Ureter (tissue), 1 donor: ENCODE data around the gene PRIMA1. TPM values are rescaled to one million over a fixed set of nuclear protein-coding genes. Genes with fewer than 3 reads are reported as not detected.
"Not testable (repeated sequence)": the region's sequence is repeated elsewhere in the genome, so short reads cannot be mapped to it uniquely, and the experiment has no call there.

Experiments
- DNase-seq: peaks from one replicate; pipeline ENCODE4 v3.0.0-alpha.2; 2020; ENCODE audit warnings: low spot score
- total RNA-seq: library from RNA; stranded (reverse); gene quantifications from one replicate; pipeline ENCODE4 v1.2.4, GENCODE V29; 2023
- donor health status: DM: yes; HTN: yes; CAD: no.

The PRIMA1 gene, protein sequence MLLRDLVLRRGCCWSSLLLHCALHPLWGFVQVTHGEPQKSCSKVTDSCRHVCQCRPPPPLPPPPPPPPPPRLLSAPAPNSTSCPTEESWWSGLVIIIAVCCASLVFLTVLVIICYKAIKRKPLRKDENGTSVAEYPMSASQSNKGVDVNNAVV
- 5.9 TPM for total RNA-seq

DNA sequence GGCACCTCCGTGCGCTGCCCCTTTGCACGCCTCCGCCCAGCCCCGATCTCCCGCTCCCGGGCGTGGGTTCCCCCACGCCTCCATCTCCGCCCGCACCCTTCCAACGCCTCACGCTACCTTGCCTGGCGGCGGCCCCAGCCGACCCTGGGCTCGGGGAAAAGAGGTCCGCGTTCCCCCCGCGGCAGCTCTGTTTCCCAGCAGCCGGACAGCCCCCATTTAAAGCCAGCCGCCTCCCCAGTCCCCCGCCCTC, at the start of gene PRIMA1:
TSS of gene PRIMA1 (minus strand) at position 193 of the 250 bp plus-strand sequence. CDS start 767 bp downstream, outside the sequence.
- peak; percentile 51 for DNase-seq

DNA sequence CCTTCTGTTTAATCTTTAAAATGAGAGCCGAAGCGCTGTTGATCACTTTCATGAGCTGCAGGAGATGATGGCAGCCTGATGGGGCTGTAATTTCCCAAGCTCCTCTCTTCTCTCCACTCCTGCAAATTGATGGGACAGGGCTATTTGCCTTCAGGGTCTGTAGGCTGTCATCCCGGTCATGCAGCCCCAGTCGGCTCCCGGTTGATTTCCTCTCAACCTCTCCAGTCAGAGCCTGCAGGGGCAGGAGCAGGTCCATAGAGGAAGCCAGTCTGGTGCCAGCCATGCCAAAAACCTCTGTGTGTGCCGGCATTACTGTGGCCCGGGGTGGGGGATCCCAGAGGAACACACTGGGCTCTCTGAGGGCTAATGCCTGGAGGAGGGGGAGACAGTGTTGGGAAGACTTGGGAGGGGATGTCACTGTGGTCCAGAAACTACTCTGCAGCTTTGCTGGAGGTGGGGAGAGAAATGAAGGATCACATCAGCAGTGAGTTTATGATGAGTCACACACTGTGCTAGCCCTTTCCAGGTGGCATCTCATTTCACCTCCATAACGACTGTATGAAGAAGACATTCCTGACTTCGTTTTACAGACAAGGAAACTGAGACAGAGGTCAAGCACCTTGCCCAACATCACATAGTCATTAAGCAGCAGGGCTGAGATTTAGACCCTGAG, 46.5 kb upstream of the PRIMA1 start:
- DNase-seq, result no peak

DNA sequence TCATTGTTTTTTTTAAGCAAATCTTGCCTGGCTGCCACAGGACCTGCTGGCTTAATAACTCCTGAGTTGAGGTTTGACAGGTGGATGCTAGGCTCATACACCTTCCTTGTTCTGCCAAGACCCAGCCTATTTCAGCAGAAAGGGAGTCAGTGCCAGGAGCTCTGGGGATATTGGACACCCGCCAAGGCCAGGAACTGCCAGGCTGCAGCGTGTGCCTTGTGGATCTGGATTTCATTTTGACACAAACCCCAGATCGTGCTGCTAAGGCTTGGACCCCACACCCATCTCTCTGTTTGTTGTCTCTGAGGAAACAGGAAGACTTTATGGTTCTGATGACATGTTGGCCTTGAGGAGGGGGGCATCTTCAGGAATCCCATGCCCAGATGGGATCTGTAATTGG, 44.4 kb upstream of the PRIMA1 start:
- DNase-seq, result peak; percentile 47

DNA sequence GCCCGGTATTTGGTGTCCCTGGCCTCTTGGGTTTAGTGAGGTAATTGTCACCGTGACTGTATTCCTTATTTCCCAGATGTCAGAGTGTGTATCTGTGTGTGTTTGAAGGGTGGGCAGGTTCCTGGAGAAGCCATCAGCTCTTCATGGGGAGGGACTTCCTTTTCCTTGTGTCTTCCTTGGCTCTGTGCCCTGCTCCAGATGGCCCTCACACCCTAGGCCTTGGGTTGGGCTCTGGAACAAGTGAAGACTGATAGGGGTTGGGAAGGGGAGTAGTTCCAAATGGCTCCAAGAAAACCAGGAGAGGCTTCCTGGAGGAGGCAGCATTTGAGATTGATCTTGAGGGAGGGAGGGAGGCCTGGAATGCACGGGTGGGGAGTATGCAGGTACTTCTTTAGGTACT, 43.8 kb upstream of the PRIMA1 start:
- DNase-seq, result no peak

DNA sequence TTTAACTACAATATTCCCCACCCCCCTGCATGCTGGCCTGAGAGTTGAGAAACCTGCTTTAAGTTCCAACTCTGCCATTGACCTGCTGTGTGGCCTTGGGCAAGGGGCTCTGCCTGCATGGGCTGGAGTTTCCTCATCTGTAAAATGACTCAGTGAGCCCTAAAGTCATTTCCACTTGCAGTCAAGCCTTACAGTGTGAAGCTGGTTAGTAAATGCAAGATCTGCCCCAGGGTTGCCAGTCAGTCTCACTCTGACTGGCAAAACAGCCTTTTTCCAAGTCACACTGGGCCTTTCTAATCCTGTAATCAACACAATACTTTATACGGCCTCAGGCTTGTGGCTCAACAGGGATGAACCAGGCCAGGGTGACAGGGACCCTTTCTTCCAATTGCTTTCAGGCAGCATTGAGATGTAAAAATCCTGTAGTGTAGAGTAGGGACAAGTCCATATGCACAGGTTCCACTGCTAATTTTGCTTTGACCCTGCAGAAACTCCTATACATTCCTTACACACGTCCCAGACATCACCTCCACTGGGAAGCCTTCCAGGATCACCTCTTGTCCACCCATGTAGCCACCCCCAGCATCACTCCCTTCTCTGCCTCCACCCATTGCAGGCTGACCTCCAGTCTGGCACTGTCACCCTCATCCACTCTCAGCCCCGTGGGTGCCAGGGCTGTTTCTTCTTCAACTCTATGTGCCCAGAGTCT, 42.6 kb upstream of the PRIMA1 start:
- no peak for DNase-seq

DNA sequence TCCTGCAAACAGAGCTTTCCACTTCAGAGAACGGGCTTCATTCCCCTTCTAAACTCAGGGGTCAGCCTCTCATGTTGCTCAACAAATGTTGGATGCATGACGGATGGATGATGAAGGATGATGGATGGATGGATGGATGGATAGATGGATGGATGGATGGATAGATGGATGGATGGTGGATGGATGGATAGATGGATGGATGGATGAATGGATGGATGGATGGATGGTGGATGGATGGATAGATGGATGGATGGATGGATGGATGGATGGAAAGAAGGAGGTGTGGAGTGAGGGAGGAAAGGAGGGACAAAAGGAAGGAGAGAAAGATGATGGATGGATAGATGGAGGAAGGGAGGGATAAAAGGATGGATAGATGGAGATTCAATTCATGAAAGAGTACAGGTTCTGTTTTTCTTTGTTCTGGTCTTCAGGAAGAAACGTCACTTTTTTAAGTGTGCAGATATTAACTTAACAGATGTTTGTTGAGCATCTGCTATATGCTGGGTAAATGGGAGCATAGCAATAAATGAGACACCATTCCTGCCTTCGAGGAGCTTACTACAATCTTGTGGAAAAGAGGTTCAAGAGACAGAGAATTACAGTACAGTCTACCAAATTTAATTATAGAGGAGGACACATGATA, 41.7 kb upstream of the PRIMA1 start:
- DNase-seq, result no peak

DNA sequence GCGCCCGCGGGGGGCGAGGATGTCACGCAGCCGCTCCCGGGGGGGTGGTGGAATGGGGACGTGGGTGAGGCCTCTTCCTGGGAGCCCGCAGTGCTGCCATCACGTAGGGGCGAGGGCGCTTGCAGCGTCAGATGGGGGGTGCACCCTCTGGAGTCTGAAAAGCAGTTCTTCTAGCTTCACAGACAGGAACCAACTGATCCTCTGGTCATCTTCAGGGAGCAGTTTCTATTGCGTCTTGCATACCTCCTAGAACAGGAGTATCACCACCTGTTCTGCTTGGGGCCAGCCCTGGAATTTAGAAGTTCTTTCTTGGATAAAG, 36.9 kb upstream of the PRIMA1 start:
- no peak for DNase-seq

DNA sequence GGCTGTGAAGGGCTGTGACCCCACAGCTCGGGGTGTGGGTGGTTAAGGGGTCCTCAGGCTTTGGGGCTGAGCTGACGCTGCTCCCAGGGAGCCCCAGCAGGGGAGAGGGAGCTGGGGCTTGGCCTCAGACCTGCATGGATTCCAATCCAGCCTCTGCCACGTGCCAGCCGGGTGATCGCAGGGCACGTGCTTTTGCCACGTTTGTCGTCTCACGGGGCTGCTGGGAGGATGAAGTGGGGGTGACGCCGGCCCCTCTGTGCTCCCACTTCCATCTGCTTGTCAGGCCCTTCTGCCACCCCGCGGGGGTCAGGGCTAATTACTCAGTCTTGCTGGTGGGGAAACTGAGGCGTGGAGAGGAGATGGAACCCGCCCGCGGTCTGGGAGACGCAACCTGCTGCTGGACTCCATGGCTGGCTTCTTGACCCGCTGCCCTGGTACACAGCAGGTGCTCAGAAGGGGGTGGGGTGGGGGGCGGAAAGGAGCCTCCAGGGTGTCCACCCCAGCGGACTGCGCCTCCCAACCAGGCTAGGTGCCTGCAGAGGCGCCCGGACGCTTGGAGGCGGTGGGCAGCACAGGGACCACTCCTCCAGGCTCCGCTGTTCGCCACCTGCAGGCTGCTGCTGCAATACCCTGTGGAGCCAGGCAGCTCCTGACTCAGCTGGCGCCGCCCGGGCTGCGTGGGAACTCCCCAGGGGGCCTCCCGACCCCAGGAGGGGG, 36.4 kb upstream of the PRIMA1 start:
- no peak for DNase-seq

DNA sequence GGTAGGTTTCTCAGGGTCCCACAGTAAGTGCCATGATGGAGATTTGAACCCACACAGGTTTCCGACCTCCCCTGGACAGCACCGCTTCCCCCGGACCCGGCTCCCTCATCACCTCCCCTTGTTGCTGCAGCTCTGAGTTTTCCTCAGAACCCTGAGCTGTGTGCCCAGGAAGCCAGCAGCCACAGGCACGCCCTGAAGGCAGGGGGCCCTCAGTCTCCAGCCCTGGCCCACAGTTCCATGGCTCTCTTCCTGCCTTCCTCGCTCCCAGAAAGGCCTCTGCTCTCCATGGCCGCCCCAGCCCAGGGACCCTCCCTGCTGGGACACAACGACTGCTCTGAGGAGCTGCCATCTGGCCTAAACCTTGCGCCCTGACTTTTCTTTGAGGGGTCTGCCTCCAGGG, 35.8 kb upstream of the PRIMA1 start:
- DNase-seq, result no peak

DNA sequence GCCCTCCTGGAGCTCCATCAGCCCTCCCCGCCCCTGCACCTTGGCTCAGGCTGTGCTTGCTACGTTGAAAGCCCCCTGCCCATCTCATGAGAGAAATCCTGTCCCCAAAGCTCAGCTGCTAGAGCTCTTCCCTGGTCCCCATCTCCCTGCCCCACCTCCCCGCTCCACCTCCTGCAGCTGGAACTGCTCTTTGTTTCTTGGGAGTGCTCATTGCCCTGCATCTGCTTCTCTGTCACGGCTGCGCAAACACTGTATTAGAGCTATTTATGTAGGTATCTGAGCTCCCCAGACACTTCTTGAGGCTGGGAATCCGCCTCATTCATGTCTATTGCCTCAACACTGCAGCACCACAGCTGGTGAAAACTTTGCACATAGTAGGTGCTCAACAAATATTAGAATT, 32.8 kb upstream of the PRIMA1 start:
- no peak for DNase-seq

DNA sequence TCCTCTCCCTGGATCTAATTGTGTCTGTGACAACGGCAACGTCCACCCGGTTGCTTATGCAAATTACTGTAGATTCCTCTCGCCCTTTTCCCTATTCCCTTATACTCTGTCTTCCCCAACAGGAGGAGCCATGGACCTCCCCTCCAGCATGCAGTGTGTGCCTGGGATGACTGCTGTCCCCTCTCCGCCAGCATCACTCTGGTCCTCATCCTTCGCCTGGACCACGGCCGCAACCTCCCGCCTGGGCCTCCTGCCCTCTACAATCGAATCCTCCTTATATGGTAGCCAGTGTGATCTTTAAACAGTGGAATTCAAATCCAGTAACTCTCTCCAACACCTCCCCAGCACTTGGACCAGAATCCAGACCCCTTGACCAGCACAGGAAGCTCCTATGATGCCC, 30.6 kb upstream of the PRIMA1 start:
- no peak for DNase-seq

DNA sequence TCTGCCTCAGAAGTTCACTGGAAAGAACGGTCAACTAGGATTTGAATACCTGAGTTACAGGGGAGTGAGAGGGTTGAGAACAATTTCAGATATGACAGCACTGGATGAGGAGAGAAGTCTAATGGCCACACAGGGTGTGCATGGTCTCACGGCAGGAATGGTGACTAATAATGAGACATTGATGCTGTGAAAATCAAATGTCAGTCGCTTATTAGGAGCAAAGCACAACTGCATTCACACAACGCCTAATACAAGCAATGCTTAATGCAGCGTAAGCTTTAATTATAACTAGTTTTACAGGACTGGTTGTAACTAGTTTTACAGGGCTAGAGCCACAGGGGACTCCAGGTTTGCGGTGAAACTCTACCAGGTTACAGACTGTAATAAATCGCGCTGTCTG, 23.4 kb upstream of the PRIMA1 start:
- no peak for DNase-seq

DNA sequence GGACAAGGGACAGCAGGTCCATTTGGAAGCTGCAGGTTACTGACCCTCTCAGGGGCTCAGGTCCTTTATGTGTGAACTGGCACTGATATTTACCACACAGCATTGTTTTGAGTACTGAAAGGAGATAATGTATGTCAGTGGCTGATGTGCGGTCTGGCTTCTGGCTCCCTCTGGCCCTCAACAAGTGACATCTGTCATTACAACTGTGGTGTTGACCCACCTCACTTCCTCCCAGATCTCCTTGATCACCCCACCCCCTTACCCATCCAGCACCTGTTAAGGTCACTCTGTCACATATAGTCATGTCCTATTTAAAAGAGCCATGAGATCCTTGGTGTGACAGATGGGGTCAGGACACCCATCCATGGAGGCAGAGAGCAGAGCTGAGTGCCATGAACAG, 22.7 kb upstream of the PRIMA1 start:
- DNase-seq, result no peak

DNA sequence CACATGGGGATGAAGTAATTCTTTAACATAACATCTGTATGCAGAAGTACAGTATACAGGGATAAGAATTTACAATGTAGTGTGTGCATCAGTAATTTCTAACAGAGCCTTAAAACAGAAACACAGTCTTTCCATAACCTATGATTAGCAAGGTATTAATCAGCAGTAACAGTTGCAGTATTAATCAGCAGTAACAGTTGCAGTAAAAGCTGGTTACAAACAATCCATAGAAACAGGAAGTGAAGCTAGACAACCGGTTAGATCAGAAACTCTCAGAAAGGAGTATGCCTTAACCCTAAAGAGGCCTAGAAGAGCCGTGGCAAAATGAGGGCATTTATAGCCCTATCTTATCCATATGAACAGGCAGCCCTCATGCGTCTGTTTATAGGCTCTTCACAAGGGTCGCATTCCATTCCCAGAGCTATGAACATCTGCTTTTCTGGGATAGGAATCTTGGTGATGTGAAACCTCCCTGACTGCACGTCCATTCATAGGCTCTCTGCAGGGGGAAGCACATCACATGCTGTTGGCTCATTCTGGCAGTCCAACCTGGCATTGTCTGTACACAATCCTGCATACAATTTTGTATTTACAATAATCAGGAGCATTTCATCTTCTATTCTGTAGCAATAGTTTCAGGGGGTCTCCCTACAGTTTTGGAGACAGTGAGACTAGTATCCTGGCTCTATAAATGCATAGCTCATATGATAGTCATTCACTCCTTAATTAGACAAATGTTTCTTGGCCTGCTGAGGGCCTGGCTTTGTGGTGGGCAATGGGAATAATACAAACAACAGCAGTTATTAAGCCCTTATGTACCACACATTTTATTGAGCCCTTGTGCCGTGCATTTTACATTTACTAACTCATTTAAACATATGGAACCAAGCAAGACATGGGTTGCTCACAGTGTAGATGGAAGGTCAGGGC, 21.5 kb upstream of the PRIMA1 start:
- DNase-seq, result not testable (repeated sequence)

DNA sequence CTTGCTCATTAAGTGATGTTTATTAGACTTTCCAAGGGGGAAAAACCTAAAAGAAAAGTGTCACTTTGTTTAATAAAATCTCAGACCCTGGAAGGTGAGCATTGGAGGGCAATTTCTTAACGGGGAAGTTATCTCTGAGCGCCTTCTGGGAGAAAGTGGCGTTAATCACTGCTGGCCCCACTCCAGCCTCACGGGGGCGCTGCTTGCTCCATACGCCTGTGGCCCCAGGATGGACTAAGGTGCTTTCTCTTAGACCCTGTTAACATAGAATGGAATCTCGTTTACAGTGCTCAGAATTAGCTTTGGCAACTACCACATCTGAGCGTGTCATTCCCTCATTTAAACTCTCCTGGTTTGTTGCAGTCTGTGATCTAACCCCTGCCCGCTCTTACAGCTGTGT, 16.4 kb upstream of the PRIMA1 start:
- DNase-seq, result no peak

DNA sequence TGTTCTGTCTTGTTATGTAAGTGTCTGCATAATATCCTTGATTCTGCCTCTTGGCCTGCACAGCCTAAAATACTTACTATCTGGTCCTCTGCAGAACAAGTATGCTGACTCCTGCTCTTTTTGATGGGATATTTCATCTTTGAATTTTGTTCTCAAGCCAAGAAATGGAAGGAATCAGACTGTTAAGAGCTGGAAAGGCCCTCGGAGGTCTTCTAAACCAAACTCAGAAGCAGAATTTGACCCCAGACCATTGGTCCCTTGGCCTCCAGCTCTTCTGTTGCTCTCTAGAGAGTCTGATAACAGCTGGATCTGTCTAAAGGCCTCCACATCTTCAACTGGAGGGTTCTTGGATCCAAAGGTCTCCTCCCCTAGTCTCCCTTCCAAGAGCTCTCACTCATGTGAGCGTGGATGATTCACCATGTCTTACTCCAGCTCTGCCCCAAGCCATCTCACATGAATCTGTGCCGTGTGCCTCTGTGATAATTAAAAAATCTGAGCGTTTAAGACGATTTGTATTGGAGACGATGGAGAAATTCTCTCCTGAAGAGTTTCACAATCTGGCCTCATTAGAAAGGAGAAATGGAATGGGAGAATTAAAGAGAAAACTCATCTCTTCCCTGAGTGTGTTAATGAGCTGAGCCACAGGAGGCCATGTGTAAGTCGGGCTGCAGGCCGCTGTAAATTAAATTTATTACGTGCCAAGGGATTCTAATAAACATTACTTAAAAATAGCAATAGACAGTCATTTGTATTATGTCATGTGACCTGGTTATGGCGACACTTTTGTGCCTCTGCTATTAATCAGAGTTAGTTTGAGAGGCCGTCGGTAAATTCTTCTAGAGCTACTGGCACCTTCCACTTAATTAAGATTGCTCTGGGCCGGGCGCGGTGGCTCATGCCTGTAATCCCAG, 15.4 kb upstream of the PRIMA1 start:
- no peak for DNase-seq

DNA sequence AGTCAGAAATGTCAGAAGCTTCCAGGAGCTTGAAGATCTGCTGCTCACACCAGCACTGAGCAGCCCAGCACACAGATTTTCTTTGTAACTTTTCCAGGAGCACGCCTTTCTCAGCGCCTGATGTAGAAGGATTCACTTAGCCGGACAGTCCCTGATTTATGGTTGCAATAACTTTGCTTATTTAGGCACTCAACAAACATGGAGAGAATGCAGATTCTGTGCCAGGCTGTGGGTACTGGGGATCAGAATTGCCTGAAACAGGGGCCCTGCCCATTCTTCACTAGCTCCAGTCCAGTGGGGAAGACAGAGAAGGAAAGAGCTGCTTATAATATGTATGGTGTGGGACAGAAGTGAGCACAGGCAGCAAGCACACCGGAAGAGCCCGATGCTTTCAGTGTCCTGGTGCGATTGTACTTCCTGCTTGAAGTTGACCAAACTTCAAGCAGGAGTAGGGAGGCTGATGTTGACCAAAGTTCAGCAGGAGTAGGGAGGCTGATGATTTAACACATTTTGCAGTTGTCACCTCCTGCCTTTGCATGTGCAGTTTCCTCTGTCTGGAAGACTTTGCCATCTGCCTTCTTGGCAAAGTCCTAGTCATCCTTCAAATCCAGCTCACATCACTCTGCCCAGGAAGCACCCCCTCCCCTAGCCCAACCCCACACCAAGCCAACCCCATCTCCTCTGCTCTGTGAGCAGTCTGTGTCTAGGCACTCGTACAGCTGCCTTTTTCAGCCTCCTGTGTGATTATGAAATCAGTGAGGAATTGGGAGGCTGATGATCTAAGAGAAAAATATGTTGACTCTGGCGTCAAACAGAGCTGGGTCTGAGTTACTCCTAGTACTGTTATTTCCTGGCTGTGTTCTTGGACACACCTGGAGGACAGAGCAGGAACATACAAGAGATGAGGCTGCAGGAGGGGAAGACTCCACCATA, 12.0 kb upstream of the PRIMA1 start:
- DNase-seq, result no peak

DNA sequence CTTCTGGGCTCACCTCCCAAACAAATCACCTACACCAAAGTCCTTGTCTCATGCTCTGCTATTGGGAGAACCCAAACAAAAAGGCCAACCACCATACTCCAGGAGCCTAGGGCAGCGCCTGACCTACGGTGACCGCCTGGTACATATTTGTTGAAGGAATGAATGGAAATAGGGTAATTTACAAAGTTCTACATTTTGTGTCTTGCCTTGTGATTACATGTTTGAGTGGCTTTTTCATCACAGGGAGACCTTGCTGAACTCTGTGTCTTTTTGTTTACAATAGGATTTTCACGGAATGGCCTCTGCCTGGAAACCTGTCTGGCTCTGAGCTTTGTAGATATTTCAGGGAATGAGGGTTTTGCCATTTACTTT, 11.3 kb upstream of the PRIMA1 start:
- no peak for DNase-seq

DNA sequence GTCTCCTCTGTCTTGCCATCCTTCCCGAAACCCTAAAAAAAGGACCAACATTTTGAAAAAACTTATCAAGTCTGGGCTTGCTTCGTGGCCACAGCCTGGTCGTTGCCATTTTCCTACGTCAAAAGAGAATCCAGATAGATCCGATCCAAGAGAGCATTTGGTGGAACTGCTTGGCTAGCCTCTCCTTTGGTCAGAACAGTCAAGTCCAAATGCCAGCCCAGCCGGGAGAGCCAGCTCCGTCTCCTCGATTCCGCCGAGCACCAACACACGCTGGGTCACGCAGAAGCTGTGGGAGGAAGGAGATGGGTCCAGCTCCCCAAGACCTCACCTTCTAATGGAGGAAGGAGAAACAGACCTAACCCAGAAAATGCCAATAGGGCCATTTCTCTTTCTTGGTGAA, 9.3 kb upstream of the PRIMA1 start:
- no peak for DNase-seq
